Large intestine (tissue), 3 donors: ENCODE data around the gene DNAH10. TPM values are rescaled to one million over a fixed set of nuclear protein-coding genes. Genes with fewer than 3 reads are reported as not detected.

Source experiments
- DNase-seq, 2 donors: peaks; one replicate each; pipeline versions ENCODE4 v3.0.0 to v3.0.0-alpha.2; 2013
- H3K27ac ChIP-seq: one replicate; pipeline ENCODE4 v1.5.1; 2013; ENCODE audit warnings: low read length
- H3K27me3 ChIP-seq: 2 replicates; pipeline ENCODE4 v1.6.1; 2013; ENCODE audit warnings: low read length; ENCODE audit not compliant: control insufficient read depth, insufficient read depth
- H3K36me3 ChIP-seq: 2 replicates; pipeline ENCODE4 v1.6.1; 2013; ENCODE audit warnings: low read length; ENCODE audit not compliant: control insufficient read depth, insufficient read depth
- H3K4me1 ChIP-seq: one replicate; pipeline ENCODE4 v1.6.1; 2013; ENCODE audit warnings: low read length; ENCODE audit not compliant: control insufficient read depth, insufficient read depth
- H3K4me3 ChIP-seq: one replicate; pipeline ENCODE4 v1.5.1; 2013; ENCODE audit warnings: low read length
- H3K9me3 ChIP-seq: one replicate; pipeline ENCODE4 v1.6.1; 2013; ENCODE audit warnings: mild to moderate bottlenecking, low read depth, low read length, moderate library complexity; ENCODE audit not compliant: control insufficient read depth
- WGBS: methylation state at CpG from one replicate; pipeline ENCODE4 v1.1.5; 2013; ENCODE audit warnings: low lambda C conversion rate; ENCODE audit not compliant: insufficient coverage; 5-methylcytosine and 5-hydroxymethylcytosine counted together
- polyA plus RNA-seq: library from polyadenylated mRNA; unstranded; fragments of 120-200 nt; gene quantifications from one replicate; pipeline ENCODE4 v1.2.1, GENCODE V29; 2013

The DNAH10 gene
- polyA plus RNA-seq, 1 donor, result 1.0 TPM

- H3K4me3 ChIP-seq, result no peak overlapping the region
- DNase-seq, result no peak
- no peaks in the 10 kb centered on the region for H3K4me1 ChIP-seq
- H3K36me3 ChIP-seq, result no peaks in the 10 kb centered on the region
- H3K9me3 ChIP-seq, result no peaks in the 10 kb centered on the region
- 94% methylated on average over 3 of the region's 11 CpGs for WGBS
- H3K27ac ChIP-seq, result no peak overlapping the region
- no peaks in the 10 kb centered on the region for H3K27me3 ChIP-seq
Measured at GRCh38 chr12:123879101-123879500, 117.0 kb downstream of the DNAH10 start.

- H3K4me1 ChIP-seq, result no peaks in the 10 kb centered on the region
- no peaks in the 10 kb centered on the region for H3K36me3 ChIP-seq
- no peak for DNase-seq
- H3K27me3 ChIP-seq, result no peaks in the 10 kb centered on the region
- H3K27ac ChIP-seq, result no peak overlapping the region
- no peak overlapping the region for H3K4me3 ChIP-seq
- no CpG with 5 or more reads among the region's 14 CpGs for WGBS
- peaks cover 2% of the 10 kb centered on the region for H3K9me3 ChIP-seq
Measured at GRCh38 chr12:123879691-123880090, 117.6 kb downstream of the DNAH10 start.

GRCh38 chr12:123882161-123882705, 120.1 kb downstream of the DNAH10 start:
- no peak overlapping the region for H3K4me3 ChIP-seq
- WGBS, result no CpG with 5 or more reads among the region's 8 CpGs
- H3K36me3 ChIP-seq, result no peaks in the 10 kb centered on the region
- H3K4me1 ChIP-seq, result no peaks in the 10 kb centered on the region
- peaks cover 2% of the 10 kb centered on the region for H3K9me3 ChIP-seq
- no peak for DNase-seq
- H3K27me3 ChIP-seq, result no peaks in the 10 kb centered on the region
- no peak overlapping the region for H3K27ac ChIP-seq

GRCh38 chr12:123886258-123886657, 124.2 kb downstream of the DNAH10 start:
- no peak overlapping the region for H3K4me3 ChIP-seq
- H3K27ac ChIP-seq, result no peak overlapping the region
- no peaks in the 10 kb centered on the region for H3K4me1 ChIP-seq
- H3K9me3 ChIP-seq, result peaks cover 2% of the 10 kb centered on the region
- H3K27me3 ChIP-seq, result peaks cover 9% of the 10 kb centered on the region
- no peak for DNase-seq
- no peaks in the 10 kb centered on the region for H3K36me3 ChIP-seq
- no CpG with 5 or more reads among the region's 13 CpGs for WGBS

- no peaks in the 10 kb centered on the region for H3K4me1 ChIP-seq
- peaks cover 11% of the 10 kb centered on the region for H3K27me3 ChIP-seq
- H3K27ac ChIP-seq, result no peak overlapping the region
- no CpG with 5 or more reads among the region's 22 CpGs for WGBS
- H3K36me3 ChIP-seq, result no peaks in the 10 kb centered on the region
- no peak for DNase-seq
- peaks cover 2% of the 10 kb centered on the region for H3K9me3 ChIP-seq
- H3K4me3 ChIP-seq, result no peak overlapping the region
Measured at GRCh38 chr12:123886931-123887582, 125.0 kb downstream of the DNAH10 start.

GRCh38 chr12:123888989-123889388, 126.9 kb downstream of the DNAH10 start:
- H3K4me3 ChIP-seq, result no peak overlapping the region
- H3K27ac ChIP-seq, result no peak overlapping the region
- H3K36me3 ChIP-seq, result no peaks in the 10 kb centered on the region
- peaks cover 11% of the 10 kb centered on the region for H3K27me3 ChIP-seq
- no peak for DNase-seq
- H3K4me1 ChIP-seq, result no peaks in the 10 kb centered on the region
- peaks cover 2% of the 10 kb centered on the region for H3K9me3 ChIP-seq
- WGBS, result 81% methylated on average over 4 of the region's 12 CpGs

GRCh38 chr12:123889848-123890535, 127.9 kb downstream of the DNAH10 start:
- H3K9me3 ChIP-seq, result no peaks in the 10 kb centered on the region
- H3K27ac ChIP-seq, result no peak overlapping the region
- H3K4me1 ChIP-seq, result no peaks in the 10 kb centered on the region
- H3K36me3 ChIP-seq, result no peaks in the 10 kb centered on the region
- H3K27me3 ChIP-seq, result peaks cover 11% of the 10 kb centered on the region
- 100% methylated on average over 1 of the region's 12 CpGs for WGBS
- no peak for DNase-seq
- H3K4me3 ChIP-seq, result no peak overlapping the region

GRCh38 chr12:123890536-123890902, 128.4 kb downstream of the DNAH10 start:
- no CpG with 5 or more reads among the region's 10 CpGs for WGBS
- Histone ChIP-seq H3K9me3 (no peaks in the 10 kb centered on the region), H3K27me3 (peaks cover 11% of the 10 kb centered on the region), H3K4me3 (no peak overlapping the region), H3K36me3 (no peaks in the 10 kb centered on the region), H3K27ac (no peak overlapping the region), H3K4me1 (no peaks in the 10 kb centered on the region)
- no peak for DNase-seq

- H3K9me3 ChIP-seq, result no peaks in the 10 kb centered on the region
- WGBS, result no CpG with 5 or more reads among the region's 7 CpGs
- no peaks in the 10 kb centered on the region for H3K4me1 ChIP-seq
- peaks cover 11% of the 10 kb centered on the region for H3K27me3 ChIP-seq
- no peak overlapping the region for H3K27ac ChIP-seq
- H3K36me3 ChIP-seq, result no peaks in the 10 kb centered on the region
- no peak overlapping the region for H3K4me3 ChIP-seq
- DNase-seq, result no peak
Measured at GRCh38 chr12:123891011-123891410, 128.9 kb downstream of the DNAH10 start.

GRCh38 chr12:123891516-123892179, 129.5 kb downstream of the DNAH10 start:
- H3K4me3 ChIP-seq, result no peak overlapping the region
- DNase-seq, result no peak
- H3K27ac ChIP-seq, result no peak overlapping the region
- H3K9me3 ChIP-seq, result no peaks in the 10 kb centered on the region
- H3K36me3 ChIP-seq, result no peaks in the 10 kb centered on the region
- no peaks in the 10 kb centered on the region for H3K4me1 ChIP-seq
- WGBS, result 50% methylated on average over 1 of the region's 15 CpGs
- H3K27me3 ChIP-seq, result peaks cover 11% of the 10 kb centered on the region
